Measurements from ENCODE around the gene CAPN2.

Gene CAPN2

DNA sequence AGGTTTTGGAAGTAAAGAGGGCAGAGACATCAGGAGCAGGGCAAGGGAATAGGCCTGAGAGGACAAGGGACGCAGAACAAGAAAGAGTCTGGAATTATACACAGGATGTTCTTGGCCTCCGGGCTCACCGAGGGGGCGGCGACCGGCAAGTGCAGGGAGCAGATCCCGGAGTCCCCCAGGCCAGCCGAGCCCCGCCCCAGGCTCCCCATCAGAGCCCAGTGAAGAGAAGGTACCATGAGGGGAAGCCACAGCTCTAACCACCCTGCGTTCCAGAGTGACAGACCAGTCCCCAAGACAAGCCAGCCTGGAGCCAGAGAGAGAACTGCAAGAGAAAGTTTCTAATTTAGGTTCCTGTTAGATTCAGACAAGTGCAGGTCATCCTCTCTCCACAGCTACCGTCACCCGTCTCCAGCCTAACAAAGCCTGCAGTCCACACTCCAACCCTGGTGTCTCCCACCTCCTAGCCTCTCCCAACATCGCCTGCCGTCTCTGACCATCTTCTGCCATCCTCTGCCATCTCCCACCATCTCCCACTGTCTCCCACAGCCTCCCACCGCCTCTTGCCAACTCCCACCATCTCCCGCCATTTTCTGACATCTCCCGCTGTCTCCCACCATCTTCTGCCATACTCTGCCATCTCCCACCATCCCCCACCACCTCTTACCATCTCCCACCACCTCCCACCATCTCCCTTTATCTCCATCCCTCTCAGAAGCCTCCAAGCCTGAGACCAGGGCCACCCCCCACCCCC, 42.5 kb downstream of the CAPN2 start:
- Histone ChIP-seq H3K9ac (ENCODE audit: insufficient read length, low read depth) (no peak overlapping the region), H3K36me3 (ENCODE audit: insufficient read depth, insufficient read length, low read length) (peaks cover 100% of the 10 kb centered on the region), H3K9me3 (ENCODE audit: insufficient read depth, low read length) (no peaks in the 10 kb centered on the region), H3K27me3 (ENCODE audit: insufficient read depth, insufficient read length) (no peaks in the 10 kb centered on the region), H3K4me3 (ENCODE audit: insufficient read length, low read depth) (no peak overlapping the region), H3K4me1 (ENCODE audit: insufficient read depth, insufficient read length) (peaks cover 11% of the 10 kb centered on the region)
- DNase-seq (ENCODE audit: low read depth, low spot score), result no peak
- TF ChIP-seq YY1 (IDR thresholded peaks at IDR 0.05; ENCODE audit: insufficient read depth, insufficient read length) (no peak), SUZ12 (IDR thresholded peaks at IDR 0.05; ENCODE audit: extremely low read depth, insufficient read depth, insufficient read length) (no peak), ZNF274 (IDR thresholded peaks at IDR 0.05; ENCODE audit: low read depth, low read length) (no peak)

DNA sequence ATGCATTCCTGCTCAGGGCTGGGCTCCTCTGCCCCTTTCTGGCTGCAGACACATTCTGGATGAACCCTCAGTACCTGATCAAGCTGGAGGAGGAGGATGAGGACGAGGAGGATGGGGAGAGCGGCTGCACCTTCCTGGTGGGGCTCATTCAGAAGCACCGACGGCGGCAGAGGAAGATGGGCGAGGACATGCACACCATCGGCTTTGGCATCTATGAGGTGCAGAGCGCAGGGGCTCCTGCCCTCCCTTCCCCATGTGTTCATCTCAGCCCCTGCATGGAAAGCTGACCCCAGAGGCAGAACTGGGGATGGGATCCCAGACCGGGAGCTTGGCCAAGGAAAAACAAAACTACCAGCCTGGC, 43.1 kb downstream of the CAPN2 start:
- no peak for DNase-seq (ENCODE audit: low read depth, low spot score)
- peaks cover 11% of the 10 kb centered on the region for H3K4me1 ChIP-seq (ENCODE audit: insufficient read depth, insufficient read length)
- H3K36me3 ChIP-seq (ENCODE audit: insufficient read depth, insufficient read length, low read length), result peaks cover 100% of the 10 kb centered on the region
- H3K9ac ChIP-seq (ENCODE audit: insufficient read length, low read depth), result no peak overlapping the region
- no peak for TF ChIP-seq SUZ12 (IDR thresholded peaks at IDR 0.05; ENCODE audit: extremely low read depth, insufficient read depth, insufficient read length)
- TF ChIP-seq ZNF274 (IDR thresholded peaks at IDR 0.05; ENCODE audit: low read depth, low read length), result no peak
- TF ChIP-seq YY1 (IDR thresholded peaks at IDR 0.05; ENCODE audit: insufficient read depth, insufficient read length), result no peak
- no peaks in the 10 kb centered on the region for H3K27me3 ChIP-seq (ENCODE audit: insufficient read depth, insufficient read length)
- H3K4me3 ChIP-seq (ENCODE audit: insufficient read length, low read depth), result no peak overlapping the region
- no peaks in the 10 kb centered on the region for H3K9me3 ChIP-seq (ENCODE audit: insufficient read depth, low read length)

DNA sequence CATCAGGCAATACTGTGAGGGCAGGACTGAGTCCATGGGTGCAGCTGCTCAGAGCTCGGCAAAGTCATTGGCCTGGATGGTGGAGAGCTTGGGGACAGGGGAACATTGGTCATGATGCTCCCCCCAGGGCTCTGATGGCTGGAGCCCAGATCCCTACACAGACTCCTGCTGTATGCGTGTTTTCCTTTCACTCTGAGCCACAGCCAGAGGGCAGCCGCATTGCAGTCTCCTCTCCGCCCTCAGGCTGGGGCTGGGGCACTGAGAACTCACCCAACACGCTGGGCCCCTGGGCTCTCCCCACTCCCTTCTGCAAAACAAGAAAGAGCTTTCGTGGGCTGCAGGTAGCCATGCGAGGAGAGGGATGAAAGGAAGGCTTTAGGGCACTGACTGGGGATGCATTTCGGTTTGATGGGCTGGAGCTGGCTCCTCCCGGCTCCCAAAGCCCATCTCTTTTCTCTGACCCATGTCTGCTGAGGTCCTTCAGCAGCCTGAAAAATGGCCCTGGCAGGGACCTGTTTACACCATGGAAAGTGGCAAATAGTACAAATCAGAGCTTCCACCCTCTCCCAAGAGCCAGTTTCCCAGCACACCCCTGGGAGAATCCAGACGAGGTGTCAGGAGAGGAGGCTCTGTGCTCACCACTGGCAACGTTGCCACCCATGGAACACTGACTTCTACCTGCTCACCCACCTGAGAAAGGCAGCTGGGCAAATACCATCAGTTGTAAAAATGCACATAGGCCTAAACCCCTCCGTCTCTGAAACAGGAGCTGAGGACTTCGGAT, 43.8 kb downstream of the CAPN2 start:
- Histone ChIP-seq H3K4me1 (ENCODE audit: insufficient read depth, insufficient read length) (peaks cover 11% of the 10 kb centered on the region), H3K4me3 (ENCODE audit: insufficient read length, low read depth) (no peak overlapping the region), H3K9ac (ENCODE audit: insufficient read length, low read depth) (no peak overlapping the region), H3K36me3 (ENCODE audit: insufficient read depth, insufficient read length, low read length) (peaks cover 100% of the 10 kb centered on the region), H3K27me3 (ENCODE audit: insufficient read depth, insufficient read length) (no peaks in the 10 kb centered on the region), H3K9me3 (ENCODE audit: insufficient read depth, low read length) (no peaks in the 10 kb centered on the region)
- no peak for DNase-seq (ENCODE audit: low read depth, low spot score)
- TF ChIP-seq SUZ12 (IDR thresholded peaks at IDR 0.05; ENCODE audit: extremely low read depth, insufficient read depth, insufficient read length), result no peak
- no peak for TF ChIP-seq ZNF274 (IDR thresholded peaks at IDR 0.05; ENCODE audit: low read depth, low read length)
- no peak for TF ChIP-seq YY1 (IDR thresholded peaks at IDR 0.05; ENCODE audit: insufficient read depth, insufficient read length)

DNA sequence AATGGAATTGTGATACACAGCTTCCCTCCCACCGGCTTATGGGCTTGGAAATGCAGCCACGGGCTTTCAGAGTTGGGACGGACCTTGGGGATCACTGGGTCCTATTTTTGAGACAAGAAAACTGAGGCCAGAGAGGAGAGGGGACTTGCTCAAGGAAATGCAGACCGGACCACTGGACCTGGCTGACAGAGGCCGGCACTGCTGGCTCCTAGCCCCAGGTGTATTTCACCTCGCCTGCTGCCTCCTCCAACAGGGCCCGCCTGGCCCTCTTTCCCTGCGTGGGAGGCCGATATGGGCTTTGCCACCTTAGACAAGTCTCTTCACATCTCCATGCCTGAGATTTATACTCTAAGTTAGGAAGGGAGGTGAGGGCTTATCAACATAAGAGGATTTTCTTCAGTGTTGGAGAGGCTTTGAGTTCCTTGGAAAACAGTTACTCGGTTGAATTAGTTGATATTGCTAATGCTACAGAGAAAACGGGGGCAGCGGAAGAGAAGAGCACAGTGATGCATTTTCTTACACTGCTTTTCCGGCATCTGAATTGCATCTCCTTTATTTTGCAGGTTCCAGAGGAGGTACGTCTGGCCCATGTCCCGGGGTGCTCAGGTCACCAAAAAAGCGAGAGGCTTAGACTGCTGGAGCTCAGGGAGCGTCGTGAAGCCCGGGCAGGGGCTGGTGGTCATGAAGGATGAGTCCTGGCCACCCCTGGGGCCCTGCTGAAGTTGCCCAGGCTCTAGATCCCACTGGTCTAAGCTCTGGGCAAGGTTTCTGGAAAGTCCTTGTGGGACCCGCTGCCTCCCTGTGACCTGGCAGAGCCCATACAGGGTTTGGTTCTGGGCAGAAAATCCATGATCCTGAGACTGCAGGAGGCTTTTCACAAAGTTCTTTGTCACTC, 44.7 kb downstream of the CAPN2 start:
- DNase-seq (ENCODE audit: low read depth, low spot score), result no peak
- Histone ChIP-seq H3K27me3 (ENCODE audit: insufficient read depth, insufficient read length) (no peaks in the 10 kb centered on the region), H3K9me3 (ENCODE audit: insufficient read depth, low read length) (no peaks in the 10 kb centered on the region), H3K4me1 (ENCODE audit: insufficient read depth, insufficient read length) (peaks cover 11% of the 10 kb centered on the region), H3K36me3 (ENCODE audit: insufficient read depth, insufficient read length, low read length) (peaks cover 99% of the 10 kb centered on the region), H3K4me3 (ENCODE audit: insufficient read length, low read depth) (no peak overlapping the region), H3K9ac (ENCODE audit: insufficient read length, low read depth) (no peak overlapping the region)
- no peak for TF ChIP-seq SUZ12 (IDR thresholded peaks at IDR 0.05; ENCODE audit: extremely low read depth, insufficient read depth, insufficient read length)
- no peak for TF ChIP-seq ZNF274 (IDR thresholded peaks at IDR 0.05; ENCODE audit: low read depth, low read length)
- no peak for TF ChIP-seq YY1 (IDR thresholded peaks at IDR 0.05; ENCODE audit: insufficient read depth, insufficient read length)

DNA sequence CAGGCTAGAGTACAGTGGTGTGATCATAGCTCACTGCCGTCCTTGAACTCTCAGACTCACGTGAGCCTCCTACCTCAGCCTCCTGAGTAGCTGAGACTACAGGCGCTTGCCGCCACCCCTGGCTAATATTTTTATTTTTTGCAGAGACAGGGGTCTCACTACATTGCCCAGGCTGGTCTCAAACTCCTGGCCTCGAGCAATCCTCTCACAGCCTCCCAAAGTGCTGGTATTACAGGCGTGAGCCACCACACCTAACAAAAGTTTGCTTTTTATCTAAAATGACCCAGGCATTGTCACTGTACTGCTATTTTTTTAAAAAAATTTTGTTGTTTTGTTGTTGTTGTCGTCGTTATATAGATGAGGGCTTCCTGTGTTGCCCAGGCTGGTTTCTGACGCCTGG, 46.4 kb downstream of the CAPN2 start:
- DNase-seq (ENCODE audit: low read depth, low spot score), result no peak
- Histone ChIP-seq H3K9me3 (ENCODE audit: insufficient read depth, low read length) (no peaks in the 10 kb centered on the region), H3K27me3 (ENCODE audit: insufficient read depth, insufficient read length) (no peaks in the 10 kb centered on the region), H3K9ac (ENCODE audit: insufficient read length, low read depth) (no peak overlapping the region), H3K36me3 (ENCODE audit: insufficient read depth, insufficient read length, low read length) (peaks cover 99% of the 10 kb centered on the region), H3K4me3 (ENCODE audit: insufficient read length, low read depth) (no peak overlapping the region), H3K4me1 (ENCODE audit: insufficient read depth, insufficient read length) (peaks cover 11% of the 10 kb centered on the region)
- TF ChIP-seq SUZ12 (IDR thresholded peaks at IDR 0.05; ENCODE audit: extremely low read depth, insufficient read depth, insufficient read length), result no peak
- no peak for TF ChIP-seq ZNF274 (IDR thresholded peaks at IDR 0.05; ENCODE audit: low read depth, low read length)
- TF ChIP-seq YY1 (IDR thresholded peaks at IDR 0.05; ENCODE audit: insufficient read depth, insufficient read length), result no peak

DNA sequence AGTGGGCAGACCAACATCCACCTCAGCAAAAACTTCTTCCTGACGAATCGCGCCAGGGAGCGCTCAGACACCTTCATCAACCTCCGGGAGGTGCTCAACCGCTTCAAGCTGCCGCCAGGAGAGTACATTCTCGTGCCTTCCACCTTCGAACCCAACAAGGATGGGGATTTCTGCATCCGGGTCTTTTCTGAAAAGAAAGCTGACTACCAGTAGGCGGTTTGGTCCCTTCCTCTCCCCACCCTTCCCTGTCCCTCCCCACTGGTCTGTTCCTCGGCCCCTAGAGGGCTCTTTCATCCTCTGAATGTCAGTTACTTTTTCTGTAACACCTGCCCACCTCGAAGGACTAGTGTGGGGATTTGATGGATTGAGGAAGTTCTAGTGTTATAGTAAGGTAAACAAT, 46.9 kb downstream of the CAPN2 start:
- Histone ChIP-seq H3K9ac (ENCODE audit: insufficient read length, low read depth) (no peak overlapping the region), H3K4me1 (ENCODE audit: insufficient read depth, insufficient read length) (peaks cover 11% of the 10 kb centered on the region), H3K27me3 (ENCODE audit: insufficient read depth, insufficient read length) (no peaks in the 10 kb centered on the region), H3K9me3 (ENCODE audit: insufficient read depth, low read length) (no peaks in the 10 kb centered on the region), H3K4me3 (ENCODE audit: insufficient read length, low read depth) (no peak overlapping the region), H3K36me3 (ENCODE audit: insufficient read depth, insufficient read length, low read length) (peaks cover 99% of the 10 kb centered on the region)
- no peak for DNase-seq (ENCODE audit: low read depth, low spot score)
- TF ChIP-seq ZNF274 (IDR thresholded peaks at IDR 0.05; ENCODE audit: low read depth, low read length) (no peak), SUZ12 (IDR thresholded peaks at IDR 0.05; ENCODE audit: extremely low read depth, insufficient read depth, insufficient read length) (no peak), YY1 (IDR thresholded peaks at IDR 0.05; ENCODE audit: insufficient read depth, insufficient read length) (no peak)

Measured in NT2/D1 (cell line).